Tibial artery (tissue), 4 donors: ENCODE results near the gene EOLA1.

Source experiments
- DNase-seq, 2 donors: peaks; one replicate each; pipeline ENCODE4 v3.0.0-alpha.2; 2019
- H3K27ac ChIP-seq, 2 donors: fragments of 200-600 bp; sonication (generic) in 1 of 2; 1 replicate in 1 of 2; 2 replicates in 1 of 2; pipeline ENCODE4 v1.5.1; 2018 to 2019; ENCODE audit warnings: mild to moderate bottlenecking in 1 of 2
- H3K27me3 ChIP-seq, 2 donors: fragments of 200-600 bp; sonication (generic) in 1 of 2; one replicate each; pipeline versions ENCODE4 v1.5.1 to v1.6.0; 2016 to 2019
- H3K36me3 ChIP-seq, 3 donors: fragments of 200-600 bp; sonication (generic) in 2 of 3; one replicate each; pipeline ENCODE4 v1.5.1; 2016 to 2019; ENCODE audit warnings: mild to moderate bottlenecking in 2 of 3
- H3K4me1 ChIP-seq, 4 donors: fragments of 200-600 bp; sonication (generic) in 2 of 4; 1 replicate in 3 of 4; 2 replicates in 1 of 4; pipeline ENCODE4 v1.5.1; 2016 to 2019
- H3K4me3 ChIP-seq, 2 donors: fragments of 200-600 bp; sonication (generic) in 1 of 2; 1 replicate in 1 of 2; 2 replicates in 1 of 2; pipeline ENCODE4 v1.5.1; 2018 to 2019; ENCODE audit warnings: mild to moderate bottlenecking in 2 of 2
- H3K9me3 ChIP-seq, 3 donors: fragments of 200-600 bp; sonication (generic) in 1 of 3; one replicate each; pipeline ENCODE4 v1.5.1; 2016 to 2019
- CTCF ChIP-seq, 2 experiments: fragments of 200-600 bp in 1 of 2; fragments of 450-650 bp in 1 of 2; IDR thresholded peaks; one replicate each; pipeline ENCODE4 v1.5.1; 2017 to 2019; ENCODE audit warnings: antibody characterized with exemption in 2 of 2, mild to moderate bottlenecking in 1 of 2, moderate library complexity in 1 of 2
- intact Hi-C: fragments of 100-400 bp; cut with DNase I; formaldehyde crosslinking; loops from one replicate; pipeline ENCODE4 v1.15.0; 2023; ENCODE audit warnings: low total_unique reads

Gene EOLA1

GRCh38 chrX:149510386-149510785, 30.4 kb upstream of the EOLA1 start:
- TF ChIP-seq CTCF (IDR thresholded peaks at IDR 0.05): no peak
- intact Hi-C loops: no loop called here
- DNase-seq: no peak
- Histone ChIP-seq H3K9me3 (no peaks in the 10 kb centered on the region), H3K4me1 (peaks cover 0 to 5% (median 0%) of the 10 kb centered on the region in 4 donors), H3K27ac (no peak overlapping the region), H3K36me3 (no peaks in the 10 kb centered on the region), H3K27me3 (no peaks in the 10 kb centered on the region), H3K4me3 (no peak overlapping the region)

GRCh38 chrX:149511081-149511480, 29.7 kb upstream of the EOLA1 start:
- TF ChIP-seq CTCF (IDR thresholded peaks at IDR 0.05): no peak

GRCh38 chrX:149512225-149512885, 28.5 kb upstream of the EOLA1 start:
- no peaks in the 10 kb centered on the region for H3K4me1 ChIP-seq
- no peaks in the 10 kb centered on the region for H3K9me3 ChIP-seq
- H3K27me3 ChIP-seq: no peaks in the 10 kb centered on the region
- H3K27ac ChIP-seq: no peak overlapping the region
- peak; percentile 37 to 42 for TF ChIP-seq CTCF (IDR thresholded peaks at IDR 0.05)
- H3K4me3 ChIP-seq: no peak overlapping the region
- peak in 1 of 2 donors; percentile 34 for DNase-seq
- intact Hi-C loops: no loop called here
- H3K36me3 ChIP-seq: no peaks in the 10 kb centered on the region

More at GRCh38 chrX:149511081-149511480, 29.7 kb upstream of the EOLA1 start:
- H3K9me3 ChIP-seq: no peaks in the 10 kb centered on the region
- intact Hi-C loops: no loop called here
- H3K4me1 ChIP-seq: no peaks in the 10 kb centered on the region
- no peaks in the 10 kb centered on the region for H3K36me3 ChIP-seq
- H3K27me3 ChIP-seq: no peaks in the 10 kb centered on the region
- no peak overlapping the region for H3K27ac ChIP-seq
- DNase-seq: no peak
- no peak overlapping the region for H3K4me3 ChIP-seq

- no peak for TF ChIP-seq CTCF (IDR thresholded peaks at IDR 0.05)
- no peak overlapping the region for H3K4me3 ChIP-seq
- no peak overlapping the region for H3K27ac ChIP-seq
- no peaks in the 10 kb centered on the region for H3K4me1 ChIP-seq
- intact Hi-C loops: no loop called here
- no peaks in the 10 kb centered on the region for H3K9me3 ChIP-seq
- no peak for DNase-seq
- H3K27me3 ChIP-seq: no peaks in the 10 kb centered on the region
- no peaks in the 10 kb centered on the region for H3K36me3 ChIP-seq
Observed at GRCh38 chrX:149513825-149514428, 26.9 kb upstream of the EOLA1 start.

GRCh38 chrX:149515954-149516602, 24.7 kb upstream of the EOLA1 start:
- intact Hi-C loops: no loop called here
- Histone ChIP-seq H3K4me1 (no peaks in the 10 kb centered on the region), H3K36me3 (no peaks in the 10 kb centered on the region), H3K9me3 (no peaks in the 10 kb centered on the region), H3K4me3 (no peak overlapping the region), H3K27me3 (no peaks in the 10 kb centered on the region), H3K27ac (no peak overlapping the region)
- TF ChIP-seq CTCF (IDR thresholded peaks at IDR 0.05): no peak
- DNase-seq: no peak
